Limb (tissue), 2 donors: Measurements from ENCODE around the gene OLFM2.

Experiments used
- DNase-seq, 2 donors: peaks; one replicate each; pipeline ENCODE4 v3.0.0-alpha.2; 2016; ENCODE audit errors: extremely low spot score in 2 of 2

OLFM2 gene

GRCh38 chr19:9910625-9911024 lies 25.7 kb downstream of the OLFM2 start:
- no peak for DNase-seq

- no peak for DNase-seq
Measured at GRCh38 chr19:9909251-9909650, 27.1 kb downstream of the OLFM2 start.

DNA sequence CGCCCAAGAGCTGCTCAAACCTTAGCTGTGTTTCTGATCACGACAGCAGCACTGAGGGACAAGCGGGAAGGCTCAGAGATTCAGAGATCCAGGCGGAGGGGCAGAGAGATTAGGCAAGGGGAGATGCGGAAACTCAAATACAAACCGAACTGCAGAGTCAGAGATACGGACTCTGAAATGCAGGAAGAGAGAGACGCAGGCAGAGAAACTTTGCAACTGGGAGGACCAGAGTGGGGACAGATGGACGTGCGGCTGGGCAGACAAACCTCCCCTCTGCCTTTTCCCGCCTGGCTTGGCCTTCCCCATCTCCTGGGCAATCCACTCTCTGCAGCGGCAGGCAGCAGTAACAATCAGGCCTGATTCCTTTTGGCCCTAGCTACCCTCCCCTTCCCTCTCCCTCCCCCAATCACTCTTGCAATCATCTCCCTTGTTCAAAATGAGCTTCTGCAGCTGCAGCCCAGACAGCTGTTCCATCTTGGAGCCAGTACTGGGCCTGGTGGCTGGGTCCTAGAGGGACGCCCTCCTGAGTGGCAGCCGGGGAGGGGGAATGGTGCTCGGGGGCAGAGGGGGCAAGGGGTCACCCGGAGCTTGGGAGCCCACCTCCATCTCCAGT lies 29.7 kb downstream of the OLFM2 start:
- DNase-seq, result peak; percentile 47 to 49

- DNase-seq, result no peak
Measured at GRCh38 chr19:9903336-9903735, 33.0 kb downstream of the OLFM2 start.

DNA sequence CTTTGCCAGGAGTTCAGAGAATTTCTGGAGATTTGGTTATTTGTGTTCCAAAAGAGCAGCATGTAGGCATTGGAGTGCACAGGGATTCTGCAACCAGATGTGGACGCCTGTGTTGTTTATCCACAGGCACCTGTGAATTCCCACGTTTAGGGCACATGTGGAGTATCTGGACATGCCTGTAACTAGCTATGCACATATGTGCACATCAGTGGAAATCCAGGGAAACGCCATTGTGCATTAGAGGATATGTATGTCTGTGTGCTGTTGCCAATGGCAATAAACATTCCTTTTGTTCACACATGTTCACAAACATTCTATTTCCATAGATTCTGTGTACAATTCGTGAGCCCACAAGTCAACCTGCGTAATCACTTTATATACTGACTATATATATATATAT lies 34.7 kb downstream of the OLFM2 start:
- DNase-seq, result no peak

GRCh38 chr19:9901020-9901419 lies 35.3 kb downstream of the OLFM2 start:
- DNase-seq, result no peak

- DNase-seq, result no peak
Measured at GRCh38 chr19:9891609-9892373, 44.5 kb downstream of the OLFM2 start.

DNA sequence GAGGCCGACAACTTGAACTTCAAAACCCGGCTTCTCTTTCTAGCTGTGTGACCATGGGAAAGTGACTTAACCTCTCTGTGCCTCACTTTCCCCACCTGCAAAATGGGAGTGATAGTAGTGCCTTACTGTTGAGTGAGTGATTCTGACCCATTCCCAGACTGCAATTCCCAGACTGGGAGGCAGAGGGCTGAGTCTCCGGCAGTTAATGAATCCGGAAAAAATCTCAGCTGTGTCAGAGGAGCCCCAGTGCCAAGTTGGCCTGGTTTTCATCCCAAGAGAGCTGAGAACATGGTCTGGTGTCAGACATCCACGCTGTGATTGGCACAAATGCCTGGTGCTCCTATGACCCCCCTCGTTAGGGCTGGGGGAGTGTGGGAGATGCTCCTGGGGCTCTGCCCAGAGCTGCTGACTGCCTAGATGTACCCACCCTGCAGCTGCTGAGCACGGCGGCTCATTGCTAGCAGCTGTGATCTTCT lies 51.2 kb downstream of the OLFM2 start:
- peak; percentile 75 to 80 for DNase-seq

GRCh38 chr19:9883764-9884163 lies 52.6 kb downstream of the OLFM2 start:
- no peak for DNase-seq

DNA sequence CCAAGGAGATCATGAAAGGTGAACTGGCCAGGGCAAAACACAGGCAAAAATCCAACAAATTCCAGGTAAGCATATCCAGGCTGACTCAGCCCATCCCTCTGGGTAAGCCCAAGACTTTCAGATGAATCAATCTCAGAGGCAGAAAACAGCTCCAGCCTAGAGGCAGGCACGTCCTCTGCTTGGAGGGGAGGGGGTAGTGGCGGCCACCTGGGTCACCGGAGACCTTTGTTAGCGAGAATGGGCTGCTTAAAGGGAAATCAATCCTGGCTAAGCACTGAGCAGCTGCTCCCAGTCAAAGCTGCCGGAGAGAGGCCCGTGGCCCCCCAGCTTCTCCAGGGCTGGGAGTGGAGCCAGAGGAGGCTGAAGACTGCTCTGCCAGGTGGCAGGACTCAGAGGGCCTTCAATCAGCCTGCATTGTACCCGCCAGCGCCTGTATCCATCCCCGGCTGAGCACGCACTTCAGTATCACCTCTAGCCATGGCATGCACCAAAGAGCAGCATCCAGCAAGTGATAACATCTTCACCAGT lies 53.0 kb downstream of the OLFM2 start:
- DNase-seq, result peak; percentile 72 to 74

DNA sequence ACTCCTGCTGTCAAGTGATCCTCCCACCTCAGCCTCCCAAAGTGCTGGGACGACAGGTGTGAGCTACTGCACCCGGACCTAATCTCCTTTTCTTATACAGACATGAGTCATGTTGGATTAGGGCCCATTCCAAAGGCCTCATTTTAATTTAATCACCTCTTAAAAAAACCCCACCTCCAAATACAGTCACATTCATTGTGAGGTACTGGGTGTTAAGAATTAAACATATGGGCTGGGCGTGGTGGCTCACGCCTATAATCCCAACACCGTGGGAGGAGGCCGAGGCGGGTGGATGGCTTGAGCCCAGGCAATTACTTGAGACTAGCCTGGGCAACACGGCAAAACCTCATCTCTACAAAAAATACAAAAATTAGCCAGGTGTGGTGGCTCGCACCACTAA lies 54.6 kb downstream of the OLFM2 start:
- DNase-seq, result no peak

GRCh38 chr19:9878511-9879196 lies 57.7 kb downstream of the OLFM2 start:
- no peak for DNase-seq

- no peak for DNase-seq
Measured at GRCh38 chr19:9877780-9878510, 58.4 kb downstream of the OLFM2 start.

GRCh38 chr19:9875796-9876195 lies 60.5 kb downstream of the OLFM2 start:
- DNase-seq, result no peak

GRCh38 chr19:9875031-9875627 lies 61.2 kb downstream of the OLFM2 start:
- DNase-seq, result no peak

DNA sequence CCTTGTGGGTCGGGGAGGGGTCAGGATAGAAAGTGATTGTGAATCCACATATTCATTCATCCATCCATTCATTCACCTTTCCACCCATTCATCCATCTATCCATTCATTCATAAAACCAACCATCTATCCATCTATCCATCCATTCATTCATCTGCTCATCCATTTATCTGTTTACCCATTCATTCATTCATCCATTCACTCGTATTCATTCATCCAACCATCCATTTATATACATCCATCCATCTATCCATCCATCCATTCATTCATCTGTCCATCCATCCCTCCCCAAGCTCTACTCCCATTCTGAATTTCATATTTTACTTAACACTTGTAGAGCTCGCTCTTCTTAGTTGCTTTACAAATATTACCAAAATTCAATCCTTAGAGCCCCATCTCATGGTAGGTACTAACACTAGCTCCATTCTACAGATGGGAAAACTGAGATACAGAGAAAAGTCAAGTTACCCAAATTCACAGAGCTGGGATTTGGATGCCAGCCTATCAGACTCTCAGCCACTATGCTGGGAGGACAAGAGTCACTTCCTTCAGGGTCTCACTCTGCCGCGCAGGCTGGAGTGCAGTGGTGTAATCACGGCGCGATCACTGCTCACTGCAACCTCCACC lies 63.6 kb downstream of the OLFM2 start:
- no peak for DNase-seq

DNA sequence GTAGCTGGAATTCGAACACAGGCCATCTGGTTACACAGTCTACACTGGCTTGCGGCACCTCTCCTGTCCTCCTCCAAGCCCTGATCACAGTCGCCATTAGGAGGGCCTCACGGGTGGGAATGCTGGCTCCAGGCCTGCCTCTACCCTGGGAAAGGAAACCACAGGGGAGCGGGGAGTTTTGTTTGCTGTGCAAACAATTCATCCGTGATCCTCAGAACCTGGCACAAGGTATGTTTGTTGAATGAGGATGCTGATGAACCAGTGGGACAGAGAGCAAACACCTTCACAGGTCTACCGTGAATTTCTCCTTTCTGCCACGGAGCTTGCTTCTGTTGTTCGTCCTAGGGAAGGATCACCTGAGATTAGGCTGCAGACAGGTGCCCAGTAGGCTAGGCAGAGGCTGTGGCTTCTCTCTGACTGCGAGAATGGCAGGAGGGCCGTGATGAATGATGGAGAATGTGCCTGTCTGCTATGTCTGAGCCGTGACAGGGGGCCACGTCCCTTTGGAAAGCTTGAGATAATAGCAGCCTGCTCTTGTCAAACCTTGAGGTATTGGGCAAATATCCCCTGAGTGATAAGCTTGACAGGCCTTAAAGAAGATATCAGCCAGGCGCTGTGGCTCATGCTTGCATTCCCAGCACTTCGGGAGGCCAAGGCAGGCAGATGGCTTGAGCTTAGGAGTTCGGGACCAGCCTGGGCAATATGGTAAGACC lies 64.5 kb downstream of the OLFM2 start:
- DNase-seq, result no peak

- DNase-seq, result no peak
Measured at GRCh38 chr19:9868983-9869617, 67.2 kb downstream of the OLFM2 start.

- DNase-seq, result no peak
Measured at GRCh38 chr19:9865732-9866501, 70.4 kb downstream of the OLFM2 start.
